Posterior cingulate gyrus (tissue), 11 donors: ENCODE results near the gene TIMM10B.

Experiments used
- DNase-seq, 10 donors: peaks; one replicate each; pipeline versions ENCODE4 v3.0.0 to v3.0.0-alpha.2; 2020 to 2021; ENCODE audit warnings: mixed read lengths in 3 of 10
- intact Hi-C: fragments of 100-400 bp; cut with DNase I; formaldehyde crosslinking; loops from one replicate; pipeline ENCODE4 v1.15.1; 2023

Gene TIMM10B

GRCh38 chr11:6481012-6481923 is at the start of gene TIMM10B, which contains the start of gene ARFIP2:
Gene TIMM10B (plus strand): TSS chr11:6481501. CDS start chr11:6481517, 16 bp downstream.
Gene ARFIP2 (minus strand): TSS chr11:6481331. CDS start chr11:6480421, 910 bp downstream.
- intact Hi-C loops, result loop anchor here (5.0 kb wide), 1 partner anchor 276 kb away; no protein-coding TSS in a partner anchor

GRCh38 chr11:6431861-6432260 is 49.4 kb upstream of the TIMM10B start:
- intact Hi-C loops, result no loop called here
- DNase-seq, result peak in 1 of 10 donors; percentile 10

More at GRCh38 chr11:6481012-6481923, at the start of gene TIMM10B, which contains the start of gene ARFIP2:
- DNase-seq, result peak; percentile 99 to 100 (median 100)

DNA sequence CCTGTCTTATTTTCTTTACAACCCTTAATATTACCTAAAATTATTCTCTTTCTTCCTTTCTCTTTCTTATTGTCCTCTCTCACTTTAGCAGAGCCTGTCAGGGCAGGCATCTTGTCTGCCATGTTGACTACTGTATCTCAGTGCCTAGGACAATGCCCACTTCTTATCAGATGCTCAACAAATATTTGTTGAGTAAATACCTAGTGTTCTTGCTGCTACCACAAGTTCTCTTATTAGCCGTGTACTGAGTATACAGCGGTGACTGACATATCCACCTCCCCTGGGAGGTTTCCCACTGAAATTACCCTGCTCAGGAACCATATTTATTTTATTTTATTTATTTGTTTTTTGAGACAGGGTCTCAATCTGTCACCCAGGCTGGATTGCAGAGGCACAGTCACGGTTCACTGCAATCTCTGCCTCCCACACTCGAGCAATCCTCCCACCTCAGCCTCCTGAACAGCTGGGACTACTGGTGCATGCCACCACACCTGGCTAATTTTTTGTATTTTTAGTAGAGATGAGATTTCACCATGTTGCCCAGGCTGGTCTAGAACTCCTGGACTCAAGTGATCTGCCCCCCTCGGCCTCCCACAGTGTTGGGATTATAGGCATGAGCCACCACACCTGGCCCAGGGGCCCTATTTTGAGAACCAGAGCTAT is 47.2 kb upstream of the TIMM10B start:
- intact Hi-C loops, result no loop called here
- peak in 1 of 10 donors; percentile 13 for DNase-seq

GRCh38 chr11:6437423-6437822 is 43.9 kb upstream of the TIMM10B start:
- no peak for DNase-seq

DNA sequence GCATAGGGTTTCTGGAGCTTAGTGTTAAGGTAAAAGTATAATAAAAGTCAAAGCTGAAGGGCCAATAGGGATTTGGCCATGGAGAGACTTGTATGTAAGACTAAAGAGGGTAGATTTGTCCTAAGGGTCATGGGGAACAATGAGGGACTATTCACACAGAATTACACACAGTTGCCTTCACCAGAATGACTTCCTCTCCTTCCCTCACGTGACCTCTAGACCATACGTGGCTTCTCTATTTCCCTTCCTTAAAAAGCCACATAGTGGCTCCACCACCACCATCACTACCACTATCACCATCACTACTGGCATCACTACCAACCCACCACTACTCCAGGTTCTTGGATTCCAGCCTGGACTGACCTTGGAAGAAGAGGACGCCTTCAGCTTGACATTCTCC is 43.3 kb upstream of the TIMM10B start:
- intact Hi-C loops, result no loop called here
- no peak for DNase-seq

More at GRCh38 chr11:6437423-6437822, 43.9 kb upstream of the TIMM10B start:
- intact Hi-C loops, result no loop called here

GRCh38 chr11:6438979-6439571 is 42.2 kb upstream of the TIMM10B start:
- intact Hi-C loops, result no loop called here
- DNase-seq, result peak in 7 of 10 donors; percentile 34 to 92 (median 64)

GRCh38 chr11:6440906-6441358 is 40.4 kb upstream of the TIMM10B start, which contains the start of gene HPX:
Gene HPX (minus strand): TSS chr11:6440987. CDS start chr11:6440963, 24 bp downstream.
- intact Hi-C loops, result no loop called here
- DNase-seq, result no peak

DNA sequence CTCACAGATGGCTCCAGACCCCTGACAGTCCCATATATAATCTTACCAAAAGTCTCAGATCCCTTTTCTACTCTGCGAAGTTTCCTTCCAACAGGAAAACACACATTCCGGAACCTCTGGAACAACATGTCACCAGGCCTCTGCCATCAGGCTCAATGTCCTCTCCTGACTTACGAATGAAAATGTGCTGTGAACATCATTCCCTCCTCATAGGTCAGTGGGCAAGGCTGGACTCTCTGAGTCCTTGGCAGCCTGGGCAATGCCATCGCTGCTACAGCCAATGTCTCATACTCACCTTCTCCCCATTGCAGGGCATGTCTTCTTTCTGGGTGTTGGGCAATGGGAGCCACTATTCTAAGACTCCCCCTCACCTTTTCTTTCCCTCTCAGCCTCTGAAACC is 38.9 kb upstream of the TIMM10B start:
- intact Hi-C loops, result no loop called here
- no peak for DNase-seq

GRCh38 chr11:6443269-6444003 is 37.9 kb upstream of the TIMM10B start:
- DNase-seq, result peak; percentile 52 to 95 (median 72)
- intact Hi-C loops, result loop anchor here (1.0 kb wide), 1 partner anchor 64 kb away; no protein-coding TSS in a partner anchor

DNA sequence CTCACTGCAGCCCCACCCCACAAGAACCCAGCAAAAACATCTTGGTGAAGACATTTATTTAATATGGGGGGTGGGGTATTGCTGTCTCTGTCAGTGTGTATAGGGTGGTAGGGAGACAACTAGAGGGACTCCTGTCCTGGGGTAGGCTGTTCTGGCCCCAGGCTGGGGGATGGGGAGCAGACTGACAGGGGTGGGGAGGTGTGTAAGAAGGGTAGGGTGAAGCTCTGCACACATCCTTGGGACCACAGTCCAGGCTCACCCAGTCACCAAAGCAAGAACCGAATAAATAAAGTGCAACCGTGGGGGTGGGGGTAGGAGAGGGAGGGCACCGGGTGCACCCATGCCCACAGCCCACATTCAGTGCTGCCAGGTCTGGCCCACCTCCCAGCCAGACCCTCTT is 32.7 kb upstream of the TIMM10B start:
- intact Hi-C loops, result no loop called here
- DNase-seq, result peak in 1 of 10 donors; percentile 43

GRCh38 chr11:6452219-6452618 is 29.1 kb upstream of the TIMM10B start:
- intact Hi-C loops, result no loop called here
- no peak for DNase-seq

DNA sequence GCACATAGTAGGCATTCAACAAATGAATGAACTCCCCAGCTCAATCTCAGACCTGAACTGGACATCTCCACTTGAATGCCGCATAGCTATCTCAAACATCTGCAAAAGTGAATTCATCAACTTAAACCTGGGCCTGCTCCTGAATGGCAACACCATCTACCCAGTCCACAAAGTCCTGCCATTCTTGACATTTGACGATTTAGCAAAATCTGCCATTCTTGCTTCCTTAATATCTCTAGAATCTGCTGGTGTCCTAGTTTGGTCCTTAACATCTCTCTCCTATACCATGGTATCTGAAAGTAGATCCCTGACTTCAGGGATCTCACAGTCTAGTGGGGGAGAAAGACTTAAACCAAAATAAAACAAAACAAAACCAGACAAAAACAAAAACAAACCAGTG is 28.1 kb upstream of the TIMM10B start:
- intact Hi-C loops, result no loop called here
- no peak for DNase-seq

DNA sequence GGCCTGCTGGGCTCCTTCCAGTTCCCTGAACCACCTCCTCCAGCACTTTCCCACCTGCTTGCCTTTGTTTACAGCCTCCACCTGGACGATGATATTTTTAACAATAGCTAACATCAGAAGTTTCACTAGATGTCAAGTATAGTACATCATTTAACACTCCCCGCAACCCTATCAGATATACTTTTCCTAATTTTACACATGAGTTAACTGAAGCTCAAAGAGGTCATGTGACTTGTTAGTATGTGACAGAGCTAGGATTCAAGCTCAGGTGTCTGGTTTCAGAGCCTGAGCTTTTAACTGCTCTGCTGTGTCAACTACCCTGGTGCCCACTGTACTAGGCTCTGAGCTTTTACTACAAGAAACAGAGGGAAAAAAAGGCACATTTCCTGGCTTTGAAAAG is 26.2 kb upstream of the TIMM10B start:
- DNase-seq, result no peak
- intact Hi-C loops, result no loop called here

- intact Hi-C loops, result no loop called here
- peak in 1 of 10 donors; percentile 80 for DNase-seq
Measured at GRCh38 chr11:6456361-6457073, 24.8 kb upstream of the TIMM10B start.

DNA sequence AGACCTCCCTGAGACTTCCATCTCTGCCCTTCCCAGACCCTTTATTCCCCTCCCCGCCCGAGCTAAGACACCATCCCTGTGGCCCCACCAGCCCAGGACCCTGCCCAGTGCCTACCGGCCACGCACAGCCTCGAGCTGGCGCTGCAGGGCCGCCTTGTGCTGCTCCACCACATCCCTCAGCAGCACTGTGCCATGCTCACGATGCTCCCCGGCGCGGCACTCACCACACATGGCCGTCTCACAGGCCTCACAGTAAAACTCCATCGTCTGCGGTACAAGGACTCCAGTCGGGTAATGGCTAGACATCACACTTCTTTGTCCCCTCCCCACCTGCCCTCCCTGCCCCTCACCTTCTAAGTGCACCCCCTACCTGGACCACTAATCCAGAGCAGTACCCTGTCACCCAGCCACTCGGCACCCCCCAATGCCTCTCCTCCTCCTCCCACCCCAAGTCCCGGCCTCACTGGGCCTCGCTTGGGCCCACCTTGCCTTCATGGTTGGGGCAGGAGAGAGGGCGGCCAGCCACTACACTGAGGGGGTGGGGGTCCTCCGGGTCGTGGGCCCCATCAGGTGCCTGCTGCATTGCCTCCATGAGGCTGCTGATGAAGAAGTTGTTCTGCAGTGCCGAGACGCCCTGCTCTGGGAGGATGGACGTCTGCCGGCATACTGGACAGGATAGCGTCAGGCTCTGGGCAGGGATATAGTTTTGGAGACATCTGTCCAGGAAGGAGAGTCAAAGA is 23.6 kb upstream of the TIMM10B start:
- DNase-seq, result peak in 1 of 10 donors; percentile 72
- intact Hi-C loops, result no loop called here

GRCh38 chr11:6458352-6459098 is 22.8 kb upstream of the TIMM10B start:
- intact Hi-C loops, result no loop called here

DNA sequence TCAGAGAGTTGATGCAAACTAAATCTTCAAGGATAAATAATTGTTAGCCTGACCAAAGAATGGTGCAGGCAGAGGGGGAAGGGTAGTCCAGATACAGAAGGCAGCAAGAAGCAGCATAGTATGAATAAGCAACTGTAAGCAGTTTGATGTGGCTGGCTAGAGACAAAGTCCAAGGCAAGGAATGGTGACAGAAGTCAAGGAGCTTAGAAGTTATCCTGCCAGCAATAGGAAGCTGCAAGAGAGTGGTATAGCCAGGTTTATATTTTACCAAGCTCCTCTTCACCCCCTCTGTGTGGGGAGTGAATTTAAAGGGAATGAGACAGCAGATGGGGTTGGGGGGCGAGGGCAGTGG is 22.2 kb upstream of the TIMM10B start:
- intact Hi-C loops, result no loop called here
- no peak for DNase-seq

More at GRCh38 chr11:6458352-6459098, 22.8 kb upstream of the TIMM10B start:
- DNase-seq, result no peak
